ENCODE data around the gene UNC79. TPM values are rescaled to one million over a fixed set of nuclear protein-coding genes. Genes with fewer than 3 reads are reported as not detected.
A peak's percentile ranks its signal among the peaks of the same experiment; 100 is the strongest.

The UNC79 gene
- total RNA-seq, 4 donors from 2014 or later = 0.06 to 0.24 (median 0.19) TPM; not detected in 1

GRCh38 chr14:93736378-93737014 lies 305.8 kb downstream of the UNC79 start:
- DNase-seq (ENCODE audit: low spot score) = no peak
- no peak for TF ChIP-seq CTCF (IDR thresholded peaks at IDR 0.05)
- no peak for ATAC-seq (ENCODE audit: low FRiP score)

- ATAC-seq (ENCODE audit: low FRiP score) (no peak), DNase-seq (ENCODE audit: low spot score) (no peak)
- no peak for TF ChIP-seq CTCF (IDR thresholded peaks at IDR 0.05)
Observed at GRCh38 chr14:93737634-93738033, 306.9 kb downstream of the UNC79 start.

GRCh38 chr14:93741556-93742230 lies 311.0 kb downstream of the UNC79 start:
- TF ChIP-seq CTCF (IDR thresholded peaks at IDR 0.05) = no peak
- no peak for DNase-seq (ENCODE audit: low spot score)

GRCh38 chr14:93742761-93743160 lies 312.0 kb downstream of the UNC79 start:
- DNase-seq (ENCODE audit: low spot score) (no peak), ATAC-seq (ENCODE audit: low FRiP score) (peak; percentile 90)
- TF ChIP-seq CTCF (IDR thresholded peaks at IDR 0.05) = no peak

More at GRCh38 chr14:93741556-93742230, 311.0 kb downstream of the UNC79 start:
- ATAC-seq (ENCODE audit: low FRiP score) = no peak

- TF ChIP-seq CTCF (IDR thresholded peaks at IDR 0.05) = no peak
- DNase-seq (ENCODE audit: low spot score) (no peak), ATAC-seq (ENCODE audit: low FRiP score) (no peak)
Observed at GRCh38 chr14:93743270-93744060, 312.7 kb downstream of the UNC79 start.

- no peak for TF ChIP-seq CTCF (IDR thresholded peaks at IDR 0.05)
- ATAC-seq (ENCODE audit: low FRiP score) (no peak), DNase-seq (ENCODE audit: low spot score) (no peak)
Observed at GRCh38 chr14:93744176-93744575, 313.4 kb downstream of the UNC79 start.

All from omental fat pad (tissue), 4 donors.